Measurements from ENCODE around the gene RILPL1.
"Not testable (repeated sequence)": the region's sequence is repeated elsewhere in the genome, so short reads cannot be mapped to it uniquely, and the experiment has no call there.

Gene RILPL1

GRCh38 chr12:123468786-123469185 is 64.7 kb downstream of the RILPL1 start:
- no peak for DNase-seq (ENCODE audit: low spot score)

GRCh38 chr12:123465084-123465483 is 68.4 kb downstream of the RILPL1 start:
- DNase-seq (ENCODE audit: low spot score): no peak

GRCh38 chr12:123463174-123463573 is 70.3 kb downstream of the RILPL1 start:
- not testable (repeated sequence) for DNase-seq (ENCODE audit: low spot score)

- peak; percentile 85 for DNase-seq (ENCODE audit: low spot score)
Observed at GRCh38 chr12:123457980-123458779, 75.3 kb downstream of the RILPL1 start, which contains the start of gene SNRNP35. SNRNP35 (plus strand) TSS chr12:123458139; CDS start chr12:123465541, 7,402 bp downstream.

- no peak for DNase-seq (ENCODE audit: low spot score)
Observed at GRCh38 chr12:123453165-123453564, 80.4 kb downstream of the RILPL1 start.

- DNase-seq (ENCODE audit: low spot score): not testable (repeated sequence)
Observed at GRCh38 chr12:123452276-123452550, 81.3 kb downstream of the RILPL1 start.

- no peak for DNase-seq (ENCODE audit: low spot score)
Observed at GRCh38 chr12:123450636-123451035, 82.9 kb downstream of the RILPL1 start.

GRCh38 chr12:123449856-123450255 is 83.7 kb downstream of the RILPL1 start:
- DNase-seq (ENCODE audit: low spot score): peak; percentile 45

- DNase-seq (ENCODE audit: low spot score): peak; percentile 44
Observed at GRCh38 chr12:123449249-123449733, 84.2 kb downstream of the RILPL1 start.

GRCh38 chr12:123446333-123446713 is 87.2 kb downstream of the RILPL1 start:
- no peak for DNase-seq (ENCODE audit: low spot score)

GRCh38 chr12:123445388-123446332 is 87.9 kb downstream of the RILPL1 start:
- DNase-seq (ENCODE audit: low spot score): no peak

GRCh38 chr12:123444092-123445026 is 89.2 kb downstream of the RILPL1 start:
- no peak for DNase-seq (ENCODE audit: low spot score)

- DNase-seq (ENCODE audit: low spot score): no peak
Observed at GRCh38 chr12:123442774-123443173, 90.7 kb downstream of the RILPL1 start.

- no peak for DNase-seq (ENCODE audit: low spot score)
Observed at GRCh38 chr12:123441523-123442164, 91.9 kb downstream of the RILPL1 start.

- DNase-seq (ENCODE audit: low spot score): peak; percentile 86
Observed at GRCh38 chr12:123436017-123436964, 97.2 kb downstream of the RILPL1 start, which contains the start of gene RILPL2. RILPL2 (minus strand) TSS chr12:123436684; CDS start chr12:123436420, 264 bp downstream.

- no peak for DNase-seq (ENCODE audit: low spot score)
Observed at GRCh38 chr12:123435636-123436016, 97.9 kb downstream of the RILPL1 start.

GRCh38 chr12:123433615-123434014 is 99.9 kb downstream of the RILPL1 start:
- DNase-seq (ENCODE audit: low spot score): no peak

GRCh38 chr12:123431951-123432817 is 101.3 kb downstream of the RILPL1 start:
- not testable (repeated sequence) for DNase-seq (ENCODE audit: low spot score)

GRCh38 chr12:123429101-123429500 is 104.4 kb downstream of the RILPL1 start:
- not testable (repeated sequence) for DNase-seq (ENCODE audit: low spot score)
